ES-I3 (cell line): Measurements from ENCODE around the gene GGTA1.
"Not testable (repeated sequence)": the region's sequence is repeated elsewhere in the genome, so short reads cannot be mapped to it uniquely, and the experiment has no call there.

Experiments
- H3K36me3 ChIP-seq: 2 replicates; pipeline ENCODE4 v1.6.1; 2013; ENCODE audit warnings: mild to moderate bottlenecking, low read length, control low read depth, moderate library complexity; ENCODE audit not compliant: insufficient read depth
- H3K4me1 ChIP-seq: 2 replicates; pipeline ENCODE4 v1.6.1; 2013; ENCODE audit warnings: mild to moderate bottlenecking, control low read depth, low read length; ENCODE audit not compliant: insufficient read depth
- H3K9ac ChIP-seq: 2 replicates; pipeline ENCODE4 v1.6.1; 2013; ENCODE audit warnings: low read depth, mild to moderate bottlenecking, low read length, moderate library complexity
- H3K9me3 ChIP-seq: 2 replicates; pipeline ENCODE4 v1.6.1; 2013; ENCODE audit warnings: mild to moderate bottlenecking, low read length, moderate library complexity; ENCODE audit not compliant: control insufficient read depth, insufficient read depth

The GGTA1 gene

GRCh38 chr9:121437891-121438290, 61.8 kb downstream of the GGTA1 start:
- Histone ChIP-seq H3K9ac (no peak overlapping the region), H3K9me3 (no peaks in the 10 kb centered on the region), H3K36me3 (no peaks in the 10 kb centered on the region), H3K4me1 (no peaks in the 10 kb centered on the region)

GRCh38 chr9:121437046-121437445, 62.6 kb downstream of the GGTA1 start:
- H3K4me1 ChIP-seq, H3K9me3 ChIP-seq, H3K36me3 ChIP-seq, H3K9ac ChIP-seq: not testable (repeated sequence)

GRCh38 chr9:121434969-121435368, 64.7 kb downstream of the GGTA1 start:
- Histone ChIP-seq H3K9ac (no peak overlapping the region), H3K4me1 (0 out of 2 replicates have a peak, but pooled peaks cover 7% of the 10 kb centered on the region), H3K9me3 (no peaks in the 10 kb centered on the region), H3K36me3 (no peaks in the 10 kb centered on the region)

- H3K9ac ChIP-seq, result no peak overlapping the region
- peaks cover 6% of the 10 kb centered on the region; the same call in 1 of the 2 replicates for H3K9me3 ChIP-seq
These were observed 71.7 kb downstream of the GGTA1 start for GRCh38 chr9:121427899-121428298.

GRCh38 chr9:121424024-121424432, 75.6 kb downstream of the GGTA1 start:
- peaks cover 6% of the 10 kb centered on the region for H3K4me1 ChIP-seq
- H3K9me3 ChIP-seq, result peaks cover 6% of the 10 kb centered on the region; the same call in 1 of the 2 replicates
- no peak overlapping the region for H3K9ac ChIP-seq
- H3K36me3 ChIP-seq, result no peaks in the 10 kb centered on the region

More at GRCh38 chr9:121427899-121428298, 71.7 kb downstream of the GGTA1 start:
- Histone ChIP-seq H3K36me3 (no peaks in the 10 kb centered on the region), H3K4me1 (peaks cover 13% of the 10 kb centered on the region)

GRCh38 chr9:121411993-121412392, 87.7 kb downstream of the GGTA1 start:
- Histone ChIP-seq H3K9ac (no peak overlapping the region), H3K9me3 (no peaks in the 10 kb centered on the region), H3K4me1 (no peaks in the 10 kb centered on the region), H3K36me3 (no peaks in the 10 kb centered on the region)

- no peaks in the 10 kb centered on the region for H3K9me3 ChIP-seq
- H3K4me1 ChIP-seq, result no peaks in the 10 kb centered on the region
- no peaks in the 10 kb centered on the region for H3K36me3 ChIP-seq
- no peak overlapping the region for H3K9ac ChIP-seq
These were observed 93.7 kb downstream of the GGTA1 start for GRCh38 chr9:121405899-121406298.
